ENCODE data around the gene SLCO2A1.

Gene SLCO2A1

GRCh38 chr3:133901083-133901482 is 128.6 kb downstream of the SLCO2A1 start:
- Histone ChIP-seq H3K36me3 (ENCODE audit: control insufficient read depth in 4 of 4, insufficient read depth in 4 of 4, low read length in 3 of 4) (no peaks in the 10 kb centered on the region), H3K27ac (ENCODE audit: insufficient read depth in 1 of 2, low read depth in 1 of 2, low read length in 2 of 2, poor library complexity in 1 of 2, severe bottlenecking in 2 of 2) (no peak overlapping the region), H3K4me1 (ENCODE audit: control extremely low read depth in 1 of 4, control insufficient read depth in 4 of 4, insufficient read depth in 4 of 4, low read length in 3 of 4) (peaks cover 0 to 5% (median 2%) of the 10 kb centered on the region in 4 experiments), H3K27me3 (replicated peaks in 2 of 5; ENCODE audit: control insufficient read depth in 4 of 5, insufficient read depth in 5 of 5, low read length in 4 of 5) (peaks cover 0 to 18% (median 5%) of the 10 kb centered on the region in 5 experiments), H3K4me3 (ENCODE audit: control insufficient read depth in 1 of 7, extremely low read depth in 1 of 7, insufficient read depth in 4 of 7, low read depth in 2 of 7, low read length in 6 of 7) (no peak overlapping the region), H3K9me3 (ENCODE audit: control extremely low read depth in 1 of 5, control insufficient read depth in 4 of 5, insufficient read depth in 2 of 5, low read depth in 1 of 5, low read length in 4 of 5) (no peaks in the 10 kb centered on the region)
- WGBS (ENCODE audit: insufficient coverage): 100% methylated on average over 1 of the region's 1 CpG
- ChIA-PET POLR2A (no interaction called here), CTCF (no interaction called here)
- no peak for DNase-seq

DNA sequence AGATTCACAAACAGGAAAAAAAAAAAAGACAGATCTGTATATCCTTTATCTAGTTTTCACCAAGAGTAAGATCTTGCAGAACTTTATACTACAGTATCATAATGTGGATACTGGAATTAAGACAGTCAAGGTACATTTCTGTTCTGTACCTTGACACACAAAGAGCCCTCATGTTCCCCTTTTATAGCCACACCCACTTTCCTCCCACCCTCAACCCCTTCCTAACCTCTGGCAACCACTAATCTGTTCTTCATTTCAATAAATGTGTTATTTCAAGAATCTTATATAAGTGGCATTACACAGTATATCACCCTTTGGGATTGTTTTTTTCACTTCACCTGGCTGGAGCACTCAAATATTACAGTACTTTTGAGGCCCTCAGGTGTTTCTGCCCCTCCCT is 130.4 kb downstream of the SLCO2A1 start:
- no peaks in the 10 kb centered on the region for H3K9me3 ChIP-seq (ENCODE audit: control extremely low read depth in 1 of 5, control insufficient read depth in 4 of 5, insufficient read depth in 2 of 5, low read depth in 1 of 5, low read length in 4 of 5)
- POLR2A ChIA-PET: no interaction called here

DNA sequence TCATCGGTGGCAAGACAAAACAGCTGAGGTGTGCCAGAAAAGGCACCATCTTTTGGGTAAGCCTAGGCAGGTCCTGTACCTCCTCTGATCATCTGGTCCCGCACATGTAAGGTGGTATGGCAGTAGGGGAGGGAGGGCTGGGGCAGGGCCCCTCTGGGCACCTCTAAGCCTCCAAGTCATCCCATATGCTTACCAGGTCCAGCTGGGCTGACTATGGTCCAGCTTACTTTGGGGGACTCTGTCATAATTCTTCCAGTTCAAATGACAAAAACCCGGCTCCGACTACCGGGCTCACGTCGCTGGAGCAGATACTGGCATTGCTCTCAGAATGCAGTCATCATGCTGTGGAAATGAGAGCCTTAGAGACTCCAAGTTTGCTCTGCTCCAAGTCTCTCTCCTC is 132.2 kb downstream of the SLCO2A1 start:
- 83% methylated on average over 7 of the region's 7 CpGs for WGBS (ENCODE audit: insufficient coverage)

More for the DNA sequence above, 130.4 kb downstream of the SLCO2A1 start:
- Histone ChIP-seq H3K4me1 (ENCODE audit: control extremely low read depth in 1 of 4, control insufficient read depth in 4 of 4, insufficient read depth in 4 of 4, low read length in 3 of 4) (peaks cover 0 to 18% (median 17%) of the 10 kb centered on the region in 4 experiments), H3K4me3 (ENCODE audit: control insufficient read depth in 1 of 7, extremely low read depth in 1 of 7, insufficient read depth in 4 of 7, low read depth in 2 of 7, low read length in 6 of 7) (no peak overlapping the region), H3K36me3 (ENCODE audit: control insufficient read depth in 4 of 4, insufficient read depth in 4 of 4, low read length in 3 of 4) (no peaks in the 10 kb centered on the region), H3K27me3 (replicated peaks in 2 of 5; ENCODE audit: control insufficient read depth in 4 of 5, insufficient read depth in 5 of 5, low read length in 4 of 5) (peaks cover 0 to 34% (median 8%) of the 10 kb centered on the region in 5 experiments), H3K27ac (ENCODE audit: insufficient read depth in 1 of 2, low read depth in 1 of 2, low read length in 2 of 2, poor library complexity in 1 of 2, severe bottlenecking in 2 of 2) (no peak overlapping the region)
- DNase-seq: peak in 2 of 3 donors; percentile 65 to 71
- CTCF ChIA-PET: no interaction called here

DNA sequence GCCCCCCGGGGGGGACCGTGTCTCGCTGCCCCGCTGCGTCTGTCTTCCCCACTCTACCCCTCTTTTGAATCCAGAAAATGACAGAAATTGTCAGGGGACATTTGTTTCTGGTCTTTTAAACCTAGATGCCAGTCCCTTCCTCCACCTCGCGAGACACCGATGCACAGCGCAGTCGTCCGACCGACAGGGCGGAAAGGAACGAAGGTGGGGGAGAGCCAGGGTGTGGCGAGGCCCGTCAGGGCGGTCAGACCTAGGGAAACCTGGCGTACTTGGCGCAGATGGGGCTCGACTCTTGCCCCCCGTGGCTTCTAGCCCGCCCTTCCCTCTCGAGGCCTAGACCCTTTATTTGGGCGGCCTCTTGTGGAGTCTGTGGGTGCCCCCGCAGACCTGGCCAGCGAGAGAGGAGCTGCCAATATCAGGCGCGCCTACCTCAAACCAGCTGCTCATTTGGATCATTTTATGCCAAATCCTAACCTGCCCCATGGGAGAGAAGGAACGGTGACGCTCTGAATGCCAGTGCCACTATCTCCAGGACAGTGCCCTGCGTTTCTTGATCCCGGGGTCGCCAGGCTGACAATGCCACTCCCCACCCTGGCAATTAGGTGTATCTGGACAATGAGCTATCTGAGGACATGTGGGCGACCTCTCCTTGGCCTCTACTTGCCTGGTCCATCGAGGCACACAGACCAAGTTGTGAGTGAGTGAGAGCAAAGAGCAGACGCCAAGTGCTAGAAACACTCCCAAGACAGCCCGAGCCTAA is 133.5 kb downstream of the SLCO2A1 start:
- Histone ChIP-seq H3K27me3 (replicated peaks in 2 of 5; ENCODE audit: control insufficient read depth in 4 of 5, insufficient read depth in 5 of 5, low read length in 4 of 5) (peaks cover 0 to 45% (median 11%) of the 10 kb centered on the region in 5 experiments), H3K36me3 (ENCODE audit: control insufficient read depth in 4 of 4, insufficient read depth in 4 of 4, low read length in 3 of 4) (no peaks in the 10 kb centered on the region), H3K4me1 (ENCODE audit: control extremely low read depth in 1 of 4, control insufficient read depth in 4 of 4, insufficient read depth in 4 of 4, low read length in 3 of 4) (peaks cover 0 to 30% (median 23%) of the 10 kb centered on the region in 4 experiments), H3K27ac (ENCODE audit: insufficient read depth in 1 of 2, low read depth in 1 of 2, low read length in 2 of 2, poor library complexity in 1 of 2, severe bottlenecking in 2 of 2) (no peak overlapping the region), H3K9me3 (ENCODE audit: control extremely low read depth in 1 of 5, control insufficient read depth in 4 of 5, insufficient read depth in 2 of 5, low read depth in 1 of 5, low read length in 4 of 5) (no peaks in the 10 kb centered on the region), H3K4me3 (ENCODE audit: control insufficient read depth in 1 of 7, extremely low read depth in 1 of 7, insufficient read depth in 4 of 7, low read depth in 2 of 7, low read length in 6 of 7) (peak overlapping the region; percentile 56 to 79 (median 70))
- 18% methylated on average over 28 of the region's 37 CpGs for WGBS (ENCODE audit: insufficient coverage)
- ChIA-PET CTCF (interaction anchor here (0.8 to 1.9 kb wide), 6 partner anchors 13 to 78 kb away, joined by 3 to 9 read pairs (median 4); no protein-coding TSS in a partner anchor), POLR2A (no interaction called here)
- peak; percentile 22 to 50 (median 36) for DNase-seq

More for the DNA sequence above, 132.2 kb downstream of the SLCO2A1 start:
- H3K27ac ChIP-seq (ENCODE audit: insufficient read depth in 1 of 2, low read depth in 1 of 2, low read length in 2 of 2, poor library complexity in 1 of 2, severe bottlenecking in 2 of 2): no peak overlapping the region
- H3K36me3 ChIP-seq (ENCODE audit: control insufficient read depth in 4 of 4, insufficient read depth in 4 of 4, low read length in 3 of 4): no peaks in the 10 kb centered on the region
- peaks cover 0 to 24% (median 20%) of the 10 kb centered on the region in 4 experiments for H3K4me1 ChIP-seq (ENCODE audit: control extremely low read depth in 1 of 4, control insufficient read depth in 4 of 4, insufficient read depth in 4 of 4, low read length in 3 of 4)
- POLR2A ChIA-PET: no interaction called here
- CTCF ChIA-PET: interaction anchor here (1.1 to 1.9 kb wide), 4 partner anchors 21 to 79 kb away, joined by 3 to 9 read pairs (median 4); no protein-coding TSS in a partner anchor
- no peaks in the 10 kb centered on the region for H3K9me3 ChIP-seq (ENCODE audit: control extremely low read depth in 1 of 5, control insufficient read depth in 4 of 5, insufficient read depth in 2 of 5, low read depth in 1 of 5, low read length in 4 of 5)
- no peak for DNase-seq
- H3K4me3 ChIP-seq (ENCODE audit: control insufficient read depth in 1 of 7, extremely low read depth in 1 of 7, insufficient read depth in 4 of 7, low read depth in 2 of 7, low read length in 6 of 7): no peak overlapping the region
- peaks cover 0 to 45% (median 11%) of the 10 kb centered on the region in 5 experiments for H3K27me3 ChIP-seq (replicated peaks in 2 of 5; ENCODE audit: control insufficient read depth in 4 of 5, insufficient read depth in 5 of 5, low read length in 4 of 5)

GRCh38 chr3:133895208-133896001 is 134.3 kb downstream of the SLCO2A1 start, which contains the start of gene RAB6B:
RAB6B (minus strand) TSS chr3:133895882; CDS start chr3:133895466, 416 bp downstream.
- peaks cover 0 to 45% (median 11%) of the 10 kb centered on the region in 5 experiments for H3K27me3 ChIP-seq (replicated peaks in 2 of 5; ENCODE audit: control insufficient read depth in 4 of 5, insufficient read depth in 5 of 5, low read length in 4 of 5)
- no peaks in the 10 kb centered on the region for H3K9me3 ChIP-seq (ENCODE audit: control extremely low read depth in 1 of 5, control insufficient read depth in 4 of 5, insufficient read depth in 2 of 5, low read depth in 1 of 5, low read length in 4 of 5)
- CTCF ChIA-PET: no interaction called here
- H3K4me3 ChIP-seq (ENCODE audit: control insufficient read depth in 1 of 7, extremely low read depth in 1 of 7, insufficient read depth in 4 of 7, low read depth in 2 of 7, low read length in 6 of 7): peak within 1 kb of the TSS; percentile 56 to 79 (median 70)
- H3K36me3 ChIP-seq (ENCODE audit: control insufficient read depth in 4 of 4, insufficient read depth in 4 of 4, low read length in 3 of 4): no peaks in the 10 kb centered on the region
- peaks cover 0 to 30% (median 23%) of the 10 kb centered on the region in 4 experiments for H3K4me1 ChIP-seq (ENCODE audit: control extremely low read depth in 1 of 4, control insufficient read depth in 4 of 4, insufficient read depth in 4 of 4, low read length in 3 of 4)
- 0% methylated on average over 64 of the region's 80 CpGs for WGBS (ENCODE audit: insufficient coverage)
- peak; percentile 39 to 78 (median 67) for DNase-seq
- no peak within 1 kb of the TSS for H3K27ac ChIP-seq (ENCODE audit: insufficient read depth in 1 of 2, low read depth in 1 of 2, low read length in 2 of 2, poor library complexity in 1 of 2, severe bottlenecking in 2 of 2)
- POLR2A ChIA-PET: no interaction called here

DNA sequence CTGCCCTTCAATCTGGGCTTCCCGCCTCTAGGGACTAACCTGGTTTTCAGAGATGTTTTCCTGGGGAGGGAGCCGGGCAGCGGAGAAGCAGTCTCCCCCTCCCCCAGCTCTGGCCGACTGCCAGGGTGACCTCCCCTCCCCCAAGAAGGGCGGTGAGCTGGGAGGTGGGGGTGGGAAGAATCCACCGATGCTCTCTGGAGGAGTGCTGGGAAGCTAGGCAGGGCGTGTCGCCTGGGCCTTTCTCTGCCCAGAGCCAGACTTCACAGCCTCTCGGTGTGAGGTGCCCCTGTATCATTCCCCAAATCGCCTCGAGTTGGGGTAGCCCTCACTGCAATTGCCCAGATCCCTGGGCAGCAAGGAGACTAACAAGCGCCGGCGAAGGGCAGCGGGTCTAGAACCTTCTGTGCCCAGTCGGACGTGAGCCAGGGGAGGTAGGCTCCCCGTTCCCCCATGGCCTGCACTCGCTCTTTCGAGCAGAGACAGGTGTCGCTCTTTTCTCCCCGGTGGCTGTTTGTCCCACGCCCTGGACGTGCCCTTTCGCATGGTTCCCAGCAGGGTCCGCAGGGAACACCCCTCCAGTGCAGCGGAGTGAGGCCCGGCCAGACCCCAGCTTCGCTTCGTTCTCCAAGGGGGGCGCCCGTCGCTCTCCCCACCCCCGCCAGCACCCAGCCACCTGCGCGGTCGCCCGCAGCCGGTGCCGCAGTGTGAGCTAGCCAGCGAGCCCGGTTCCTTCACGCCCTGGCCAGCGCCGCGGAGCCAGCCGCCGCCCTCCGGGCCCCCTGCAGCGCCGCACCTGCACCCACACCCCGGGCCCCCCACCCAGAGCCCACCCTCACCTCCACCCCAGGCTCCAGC is 135.1 kb downstream of the SLCO2A1 start:
- DNase-seq: peak in 2 of 3 donors; percentile 11 to 28
- Histone ChIP-seq H3K36me3 (ENCODE audit: control insufficient read depth in 4 of 4, insufficient read depth in 4 of 4, low read length in 3 of 4) (no peaks in the 10 kb centered on the region), H3K4me3 (ENCODE audit: control insufficient read depth in 1 of 7, extremely low read depth in 1 of 7, insufficient read depth in 4 of 7, low read depth in 2 of 7, low read length in 6 of 7) (peak overlapping the region in 5 of 7 experiments; percentile 38 to 58 (median 41)), H3K4me1 (ENCODE audit: control extremely low read depth in 1 of 4, control insufficient read depth in 4 of 4, insufficient read depth in 4 of 4, low read length in 3 of 4) (peaks cover 0 to 30% (median 25%) of the 10 kb centered on the region in 4 experiments), H3K27me3 (replicated peaks in 2 of 5; ENCODE audit: control insufficient read depth in 4 of 5, insufficient read depth in 5 of 5, low read length in 4 of 5) (peaks cover 0 to 45% (median 11%) of the 10 kb centered on the region in 5 experiments), H3K9me3 (ENCODE audit: control extremely low read depth in 1 of 5, control insufficient read depth in 4 of 5, insufficient read depth in 2 of 5, low read depth in 1 of 5, low read length in 4 of 5) (no peaks in the 10 kb centered on the region), H3K27ac (ENCODE audit: insufficient read depth in 1 of 2, low read depth in 1 of 2, low read length in 2 of 2, poor library complexity in 1 of 2, severe bottlenecking in 2 of 2) (no peak overlapping the region)
- 26% methylated on average over 39 of the region's 52 CpGs for WGBS (ENCODE audit: insufficient coverage)
- CTCF ChIA-PET: no interaction called here
- POLR2A ChIA-PET: no interaction called here
